Measurements from ENCODE around the gene NOP9.
A peak's percentile ranks its signal among the peaks of the same experiment; 100 is the strongest.

Gene NOP9, protein sequence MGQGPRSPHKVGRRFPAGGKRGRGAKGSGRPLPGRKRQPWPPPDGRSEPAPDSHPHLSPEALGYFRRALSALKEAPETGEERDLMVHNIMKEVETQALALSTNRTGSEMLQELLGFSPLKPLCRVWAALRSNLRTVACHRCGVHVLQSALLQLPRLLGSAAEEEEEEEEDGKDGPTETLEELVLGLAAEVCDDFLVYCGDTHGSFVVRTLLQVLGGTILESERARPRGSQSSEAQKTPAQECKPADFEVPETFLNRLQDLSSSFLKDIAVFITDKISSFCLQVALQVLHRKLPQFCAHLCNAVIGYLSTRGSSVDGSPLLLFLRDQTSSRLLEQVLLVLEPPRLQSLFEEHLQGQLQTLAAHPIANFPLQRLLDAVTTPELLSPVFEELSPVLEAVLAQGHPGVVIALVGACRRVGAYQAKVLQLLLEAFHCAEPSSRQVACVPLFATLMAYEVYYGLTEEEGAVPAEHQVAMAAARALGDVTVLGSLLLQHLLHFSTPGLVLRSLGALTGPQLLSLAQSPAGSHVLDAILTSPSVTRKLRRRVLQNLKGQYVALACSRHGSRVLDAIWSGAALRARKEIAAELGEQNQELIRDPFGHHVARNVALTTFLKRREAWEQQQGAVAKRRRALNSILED

GRCh38 chr14:24299255-24300191 is at the start of gene NOP9, which contains the start of gene DHRS1:
Gene NOP9 (plus strand): TSS chr14:24299850. CDS start chr14:24299955, 105 bp downstream.
Gene DHRS1 (minus strand): TSS chr14:24299780. CDS start chr14:24299106, 674 bp downstream.
- peak within 1 kb of the TSS; percentile 92 for H3K4me3 Mint-ChIP-seq
- ATAC-seq (peak; percentile 72), DNase-seq (peak; percentile 96)
- peaks cover 55% of the 10 kb centered on the region for H3K4me1 Mint-ChIP-seq
- H3K27me3 Mint-ChIP-seq, result no peaks in the 10 kb centered on the region
- peak within 1 kb of the TSS; percentile 91 for H3K27ac Mint-ChIP-seq
- H3K9me3 Mint-ChIP-seq, result no peaks in the 10 kb centered on the region
- peaks cover 31% of the 10 kb centered on the region for H3K36me3 Mint-ChIP-seq (ENCODE audit: low read depth)

- no peak overlapping the region for H3K4me3 Mint-ChIP-seq
- no peaks in the 10 kb centered on the region for H3K36me3 Mint-ChIP-seq (ENCODE audit: low read depth)
- DNase-seq (no peak), ATAC-seq (no peak)
- H3K27ac Mint-ChIP-seq, result peak overlapping the region; percentile 9
- no peaks in the 10 kb centered on the region for H3K9me3 Mint-ChIP-seq
- H3K4me1 Mint-ChIP-seq, result peaks cover 37% of the 10 kb centered on the region
- no peaks in the 10 kb centered on the region for H3K27me3 Mint-ChIP-seq
Measured at GRCh38 chr14:24250354-24250753, 49.3 kb upstream of the NOP9 start.

DNA sequence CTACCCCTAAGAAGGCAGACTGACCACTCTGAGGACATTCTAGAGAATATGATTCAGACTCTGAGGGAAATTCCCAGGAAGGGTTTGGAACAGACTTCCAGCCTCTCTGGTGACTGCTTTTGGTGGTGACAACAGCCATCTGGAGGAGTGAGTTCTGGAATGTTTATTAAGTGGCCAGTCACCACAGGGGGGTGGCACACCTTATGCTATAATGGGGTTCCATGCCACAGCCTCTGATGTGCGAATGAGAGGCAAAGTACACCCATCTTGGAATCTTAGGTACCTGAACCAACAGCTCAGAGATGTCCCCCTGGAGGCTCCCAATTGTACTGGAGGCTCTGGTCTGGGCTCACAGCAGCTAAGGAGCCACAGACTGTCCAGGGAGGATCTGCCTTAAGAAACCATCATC is 47.8 kb upstream of the NOP9 start:
- peaks cover 30% of the 10 kb centered on the region for H3K4me1 Mint-ChIP-seq
- H3K4me3 Mint-ChIP-seq, result no peak overlapping the region
- no peaks in the 10 kb centered on the region for H3K27me3 Mint-ChIP-seq
- H3K9me3 Mint-ChIP-seq, result no peaks in the 10 kb centered on the region
- DNase-seq (no peak), ATAC-seq (no peak)
- H3K36me3 Mint-ChIP-seq (ENCODE audit: low read depth), result no peaks in the 10 kb centered on the region
- H3K27ac Mint-ChIP-seq, result no peak overlapping the region

DNA sequence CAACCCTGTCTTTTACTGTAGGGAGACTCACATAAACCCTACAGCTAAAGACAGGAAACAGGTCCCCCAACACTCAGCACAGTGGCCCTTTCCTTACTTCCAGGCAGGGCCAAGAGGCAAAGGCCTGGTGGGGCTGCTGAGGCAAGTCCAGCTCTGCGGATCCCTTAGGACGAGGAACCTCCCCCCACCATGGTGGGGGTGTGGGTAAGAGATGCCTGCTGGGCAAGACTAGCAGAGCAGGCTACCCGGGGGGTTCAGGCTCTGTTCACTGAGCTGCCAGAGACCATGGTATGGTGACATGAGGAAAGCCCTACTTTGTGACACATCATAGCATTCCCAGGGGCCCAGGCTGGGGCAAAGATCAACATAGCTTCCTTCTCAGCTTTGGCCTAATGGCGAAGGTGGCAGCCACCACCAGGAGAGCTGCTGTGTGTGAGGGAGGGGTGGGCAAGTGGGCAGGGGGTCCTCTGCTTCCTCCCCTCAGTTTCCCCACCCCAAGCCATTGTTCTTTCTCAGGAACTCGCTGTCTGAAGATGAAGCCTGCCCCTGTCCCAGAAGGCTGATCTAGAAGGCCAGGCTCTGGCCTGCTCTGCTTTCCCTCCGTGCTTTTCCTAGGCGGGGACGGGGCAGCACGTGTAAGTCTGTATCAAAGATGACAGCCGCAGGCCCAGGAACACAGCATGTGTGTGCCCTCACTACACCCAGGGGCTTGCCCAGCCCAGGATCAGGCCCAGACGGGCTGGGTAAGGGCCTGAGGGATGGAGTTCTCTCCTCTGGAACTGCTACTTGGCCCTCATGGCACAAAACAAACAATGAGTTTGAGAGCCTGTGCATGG is 47.1 kb upstream of the NOP9 start:
- Mint-ChIP-seq H3K4me3 (no peak overlapping the region), H3K9me3 (no peaks in the 10 kb centered on the region), H3K27me3 (no peaks in the 10 kb centered on the region), H3K27ac (no peak overlapping the region), H3K4me1 (peaks cover 24% of the 10 kb centered on the region), H3K36me3 (ENCODE audit: low read depth) (no peaks in the 10 kb centered on the region)
- DNase-seq (no peak), ATAC-seq (no peak)

DNA sequence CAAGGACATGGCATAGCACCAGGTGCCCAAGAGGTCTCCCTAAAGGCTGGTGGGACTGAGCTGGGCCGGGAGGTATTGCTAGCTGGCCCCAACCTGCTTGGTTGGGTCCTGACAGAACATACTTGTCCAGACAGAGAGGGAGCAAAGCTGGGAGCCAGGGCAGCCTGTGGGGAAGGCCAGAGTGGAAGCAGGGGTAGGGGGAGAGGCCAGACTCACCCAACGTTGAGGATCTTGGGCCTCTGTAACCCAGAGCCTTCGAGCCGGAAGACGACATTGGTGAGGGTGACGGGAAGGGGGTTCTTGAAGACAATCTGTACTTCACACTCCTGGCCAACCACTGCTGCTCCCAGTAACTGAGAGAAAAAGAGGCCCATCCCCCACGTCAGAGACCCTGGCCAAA is 45.7 kb upstream of the NOP9 start:
- no peak overlapping the region for H3K27ac Mint-ChIP-seq
- H3K4me3 Mint-ChIP-seq, result no peak overlapping the region

DNA sequence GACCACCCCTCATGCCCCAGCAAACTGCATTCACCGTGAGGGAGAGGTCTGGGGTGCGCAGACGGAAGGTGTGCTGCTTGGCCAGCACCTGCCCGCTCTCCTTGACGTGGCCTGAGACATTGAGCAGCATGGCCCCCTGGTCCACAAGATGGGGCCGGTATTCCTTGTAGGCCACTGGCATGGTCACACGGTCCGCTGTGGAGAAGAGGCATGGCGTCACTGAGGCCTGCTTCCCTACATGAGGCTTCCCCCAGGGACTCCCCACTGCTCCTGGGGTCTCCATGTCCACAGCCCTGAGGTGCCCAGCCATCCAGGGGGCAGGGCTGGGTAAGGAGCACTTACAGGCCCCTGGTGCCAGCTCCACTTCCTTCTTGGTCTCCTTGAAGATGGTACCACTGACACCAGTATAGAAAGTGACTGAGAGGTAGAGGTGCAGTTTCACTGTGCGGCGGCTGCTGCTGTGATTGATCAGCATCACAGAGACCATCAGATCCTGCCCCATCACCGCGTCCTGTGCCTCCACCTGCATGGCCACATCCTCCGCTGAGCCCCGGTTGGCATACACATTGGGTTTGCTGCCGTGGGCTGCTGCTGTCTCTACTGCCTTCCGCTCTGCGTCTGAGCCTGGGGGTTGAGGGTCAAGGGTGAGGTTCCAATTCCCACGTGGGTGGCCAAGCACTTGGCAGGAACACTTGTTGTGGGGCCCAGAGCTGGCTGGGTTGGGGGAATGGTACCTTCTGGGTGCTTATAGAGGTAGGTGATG is 44.8 kb upstream of the NOP9 start:
- no peak overlapping the region for H3K27ac Mint-ChIP-seq
- ATAC-seq (no peak), DNase-seq (no peak)
- H3K9me3 Mint-ChIP-seq, result no peaks in the 10 kb centered on the region
- H3K27me3 Mint-ChIP-seq, result no peaks in the 10 kb centered on the region
- no peaks in the 10 kb centered on the region for H3K36me3 Mint-ChIP-seq (ENCODE audit: low read depth)
- H3K4me3 Mint-ChIP-seq, result no peak overlapping the region
- peaks cover 10% of the 10 kb centered on the region for H3K4me1 Mint-ChIP-seq

More for the DNA sequence above, 45.7 kb upstream of the NOP9 start:
- Mint-ChIP-seq H3K36me3 (ENCODE audit: low read depth) (no peaks in the 10 kb centered on the region), H3K27me3 (no peaks in the 10 kb centered on the region), H3K9me3 (no peaks in the 10 kb centered on the region), H3K4me1 (peaks cover 13% of the 10 kb centered on the region)
- ATAC-seq (no peak), DNase-seq (no peak)

- no peaks in the 10 kb centered on the region for H3K36me3 Mint-ChIP-seq (ENCODE audit: low read depth)
- no peak overlapping the region for H3K27ac Mint-ChIP-seq
- no peak overlapping the region for H3K4me3 Mint-ChIP-seq
- ATAC-seq, result no peak
- peaks cover 6% of the 10 kb centered on the region for H3K4me1 Mint-ChIP-seq
- no peaks in the 10 kb centered on the region for H3K27me3 Mint-ChIP-seq
- no peak for DNase-seq
- no peaks in the 10 kb centered on the region for H3K9me3 Mint-ChIP-seq
Measured at GRCh38 chr14:24255438-24255837, 44.2 kb upstream of the NOP9 start.

DNA sequence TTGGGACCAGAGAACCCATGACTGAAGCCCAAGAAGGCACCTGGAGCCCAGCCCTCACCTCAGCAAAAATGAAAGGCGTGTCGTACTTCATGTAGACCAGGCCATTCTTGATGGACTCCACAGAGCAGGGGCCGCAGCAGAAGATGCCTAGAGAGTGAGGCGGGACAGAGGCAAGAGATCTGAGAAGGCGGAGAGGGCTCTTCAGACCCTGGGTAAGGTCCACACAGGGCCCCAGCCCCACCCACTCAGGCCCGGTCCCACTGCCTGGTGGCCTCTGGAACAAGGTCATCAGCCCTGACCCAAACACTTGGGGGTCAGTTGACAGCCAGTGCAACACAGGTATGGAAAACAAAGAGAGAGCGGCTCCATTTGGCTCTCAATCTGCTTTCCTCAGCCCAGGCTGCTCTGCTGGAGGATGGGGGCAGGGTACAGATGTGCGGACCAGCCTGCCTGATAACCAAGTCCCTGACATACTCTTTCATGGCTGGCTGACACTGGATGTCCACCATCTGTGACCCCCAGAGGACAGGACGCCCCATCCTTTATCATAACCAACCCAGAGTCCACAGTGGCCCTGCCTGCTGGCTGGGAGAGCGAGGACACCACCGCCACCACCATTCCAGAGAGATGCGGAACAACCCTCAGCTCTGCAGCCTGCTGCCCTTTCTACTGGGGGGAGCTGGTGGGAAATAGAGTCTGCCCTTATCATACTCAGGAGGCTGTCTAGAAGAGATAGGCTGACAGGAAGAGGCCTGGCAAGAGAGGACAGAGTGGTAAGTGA is 43.5 kb upstream of the NOP9 start:
- ATAC-seq (no peak), DNase-seq (no peak)
- peaks cover 1% of the 10 kb centered on the region for H3K36me3 Mint-ChIP-seq (ENCODE audit: low read depth)
- no peaks in the 10 kb centered on the region for H3K27me3 Mint-ChIP-seq
- no peak overlapping the region for H3K27ac Mint-ChIP-seq
- no peaks in the 10 kb centered on the region for H3K9me3 Mint-ChIP-seq
- peaks cover 5% of the 10 kb centered on the region for H3K4me1 Mint-ChIP-seq
- no peak overlapping the region for H3K4me3 Mint-ChIP-seq

DNA sequence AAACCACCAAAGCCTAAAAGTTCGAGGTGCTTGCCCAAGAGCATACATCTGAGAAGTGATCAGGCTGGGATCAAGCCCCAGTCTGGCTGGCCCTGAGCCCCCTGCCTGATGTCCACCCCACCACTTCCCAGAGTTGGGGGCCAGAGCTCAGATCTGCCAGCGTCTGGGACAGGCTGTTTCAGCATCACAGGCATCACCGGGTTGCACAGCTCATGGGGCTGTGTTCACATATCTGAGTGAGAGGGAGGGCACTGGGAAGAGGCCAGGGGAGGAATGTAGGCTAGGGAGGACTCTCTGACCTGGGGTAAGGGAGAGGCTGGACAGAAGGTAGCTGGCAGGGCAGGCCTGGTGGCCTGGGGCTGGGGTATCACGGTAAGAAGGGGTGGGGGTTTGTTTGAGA is 42.7 kb upstream of the NOP9 start:
- no peak overlapping the region for H3K27ac Mint-ChIP-seq

GRCh38 chr14:24258119-24258518 is 41.5 kb upstream of the NOP9 start:
- Mint-ChIP-seq H3K9me3 (no peaks in the 10 kb centered on the region), H3K36me3 (ENCODE audit: low read depth) (peaks cover 3% of the 10 kb centered on the region)

More for the DNA sequence above, 42.7 kb upstream of the NOP9 start:
- no peaks in the 10 kb centered on the region for H3K27me3 Mint-ChIP-seq
- DNase-seq (no peak), ATAC-seq (no peak)
- no peaks in the 10 kb centered on the region for H3K9me3 Mint-ChIP-seq
- H3K4me1 Mint-ChIP-seq, result no peaks in the 10 kb centered on the region
- H3K4me3 Mint-ChIP-seq, result no peak overlapping the region
- H3K36me3 Mint-ChIP-seq (ENCODE audit: low read depth), result peaks cover 1% of the 10 kb centered on the region

DNA sequence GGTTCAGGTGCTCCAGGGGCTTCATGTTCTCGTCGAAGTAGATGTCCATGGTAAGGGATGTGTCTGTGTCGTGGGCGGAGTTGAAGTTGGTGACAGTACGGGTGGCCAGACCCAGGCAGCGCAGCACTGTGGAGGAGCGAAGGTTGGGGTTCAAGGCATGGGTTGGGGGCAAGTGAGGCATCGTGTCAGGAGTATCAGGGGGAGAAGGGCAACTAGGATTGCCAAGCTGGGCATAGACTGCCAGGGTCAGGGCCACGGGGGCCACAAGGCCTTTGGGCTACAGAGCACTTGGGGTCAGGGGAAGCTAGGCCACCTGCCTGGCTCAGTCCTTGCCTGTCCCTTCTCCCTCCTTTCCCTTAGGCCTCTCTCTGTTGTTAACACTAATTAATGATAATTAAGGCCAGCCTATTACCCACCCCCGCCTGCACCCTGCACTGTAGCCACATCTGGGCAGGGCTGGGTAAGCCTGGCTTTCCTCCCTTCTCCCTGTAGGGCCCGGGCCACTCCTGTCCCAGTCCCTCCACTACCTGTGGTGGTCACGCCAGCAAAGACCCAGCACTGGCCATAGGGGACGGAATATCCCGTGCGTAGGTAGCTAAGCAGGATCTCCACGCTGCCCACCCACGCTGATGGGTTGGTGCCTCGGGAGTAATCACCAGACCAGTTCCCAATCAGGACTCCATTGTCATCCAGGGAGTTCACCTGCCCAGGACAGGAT is 40.9 kb upstream of the NOP9 start:
- ATAC-seq (no peak), DNase-seq (no peak)
- Mint-ChIP-seq H3K36me3 (ENCODE audit: low read depth) (peaks cover 3% of the 10 kb centered on the region), H3K27ac (no peak overlapping the region), H3K4me3 (no peak overlapping the region), H3K9me3 (no peaks in the 10 kb centered on the region), H3K4me1 (no peaks in the 10 kb centered on the region), H3K27me3 (no peaks in the 10 kb centered on the region)

More at GRCh38 chr14:24258119-24258518, 41.5 kb upstream of the NOP9 start:
- no peak overlapping the region for H3K27ac Mint-ChIP-seq
- H3K4me3 Mint-ChIP-seq, result no peak overlapping the region
- DNase-seq (no peak), ATAC-seq (no peak)
- no peaks in the 10 kb centered on the region for H3K27me3 Mint-ChIP-seq
- H3K4me1 Mint-ChIP-seq, result no peaks in the 10 kb centered on the region

- Mint-ChIP-seq H3K4me1 (no peaks in the 10 kb centered on the region), H3K9me3 (no peaks in the 10 kb centered on the region), H3K27ac (no peak overlapping the region), H3K4me3 (no peak overlapping the region), H3K27me3 (no peaks in the 10 kb centered on the region), H3K36me3 (ENCODE audit: low read depth) (peaks cover 3% of the 10 kb centered on the region)
- no peak for DNase-seq
- no peak for ATAC-seq
Measured at GRCh38 chr14:24259282-24260025, 40.2 kb upstream of the NOP9 start.

Measured in activated naive CD8-positive, alpha-beta T cell treated with anti-CD3 and anti-CD28 coated beads, Interleukin-2, amount 50 U/mL, for 24 hours (primary cell).